Ishikawa (cell line): Measurements from ENCODE around the gene SMC4.

Experiments used
- EGR1 ChIP-seq: IDR thresholded peaks from 2 replicates; pipeline ENCODE4 v1.6.1; 2012
- RAD21 ChIP-seq: IDR thresholded peaks from 2 replicates; pipeline ENCODE4 v1.6.1; 2012; ENCODE audit warnings: low read depth
- TAF1 ChIP-seq: IDR thresholded peaks from 2 replicates; pipeline ENCODE4 v1.6.1; 2012; ENCODE audit warnings: low read depth, mild to moderate bottlenecking
- TCF12 ChIP-seq: IDR thresholded peaks from 2 replicates; pipeline ENCODE4 v1.6.1; 2012; ENCODE audit warnings: low read depth
- TEAD4 ChIP-seq: IDR thresholded peaks from 2 replicates; pipeline ENCODE4 v1.6.1; 2012
- TF ChIP-seq, protein P1 (sequence below): IDR thresholded peaks from 2 replicates; pipeline ENCODE4 v1.6.1; 2012; ENCODE audit warnings: low read depth, mild to moderate bottlenecking
- TF ChIP-seq, protein P2 (sequence below): IDR thresholded peaks from 2 replicates; pipeline ENCODE4 v1.6.1; 2012
- TF ChIP-seq, protein P3 (sequence below): IDR thresholded peaks from 2 replicates; pipeline ENCODE4 v1.6.1; 2012

- no peak for TF ChIP-seq TEAD4
- TF ChIP-seq TAF1 = no peak
- TF ChIP-seq, protein P1, sequence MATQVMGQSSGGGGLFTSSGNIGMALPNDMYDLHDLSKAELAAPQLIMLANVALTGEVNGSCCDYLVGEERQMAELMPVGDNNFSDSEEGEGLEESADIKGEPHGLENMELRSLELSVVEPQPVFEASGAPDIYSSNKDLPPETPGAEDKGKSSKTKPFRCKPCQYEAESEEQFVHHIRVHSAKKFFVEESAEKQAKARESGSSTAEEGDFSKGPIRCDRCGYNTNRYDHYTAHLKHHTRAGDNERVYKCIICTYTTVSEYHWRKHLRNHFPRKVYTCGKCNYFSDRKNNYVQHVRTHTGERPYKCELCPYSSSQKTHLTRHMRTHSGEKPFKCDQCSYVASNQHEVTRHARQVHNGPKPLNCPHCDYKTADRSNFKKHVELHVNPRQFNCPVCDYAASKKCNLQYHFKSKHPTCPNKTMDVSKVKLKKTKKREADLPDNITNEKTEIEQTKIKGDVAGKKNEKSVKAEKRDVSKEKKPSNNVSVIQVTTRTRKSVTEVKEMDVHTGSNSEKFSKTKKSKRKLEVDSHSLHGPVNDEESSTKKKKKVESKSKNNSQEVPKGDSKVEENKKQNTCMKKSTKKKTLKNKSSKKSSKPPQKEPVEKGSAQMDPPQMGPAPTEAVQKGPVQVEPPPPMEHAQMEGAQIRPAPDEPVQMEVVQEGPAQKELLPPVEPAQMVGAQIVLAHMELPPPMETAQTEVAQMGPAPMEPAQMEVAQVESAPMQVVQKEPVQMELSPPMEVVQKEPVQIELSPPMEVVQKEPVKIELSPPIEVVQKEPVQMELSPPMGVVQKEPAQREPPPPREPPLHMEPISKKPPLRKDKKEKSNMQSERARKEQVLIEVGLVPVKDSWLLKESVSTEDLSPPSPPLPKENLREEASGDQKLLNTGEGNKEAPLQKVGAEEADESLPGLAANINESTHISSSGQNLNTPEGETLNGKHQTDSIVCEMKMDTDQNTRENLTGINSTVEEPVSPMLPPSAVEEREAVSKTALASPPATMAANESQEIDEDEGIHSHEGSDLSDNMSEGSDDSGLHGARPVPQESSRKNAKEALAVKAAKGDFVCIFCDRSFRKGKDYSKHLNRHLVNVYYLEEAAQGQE = no peak
- TF ChIP-seq EGR1 = no peak
- TF ChIP-seq, protein P2, sequence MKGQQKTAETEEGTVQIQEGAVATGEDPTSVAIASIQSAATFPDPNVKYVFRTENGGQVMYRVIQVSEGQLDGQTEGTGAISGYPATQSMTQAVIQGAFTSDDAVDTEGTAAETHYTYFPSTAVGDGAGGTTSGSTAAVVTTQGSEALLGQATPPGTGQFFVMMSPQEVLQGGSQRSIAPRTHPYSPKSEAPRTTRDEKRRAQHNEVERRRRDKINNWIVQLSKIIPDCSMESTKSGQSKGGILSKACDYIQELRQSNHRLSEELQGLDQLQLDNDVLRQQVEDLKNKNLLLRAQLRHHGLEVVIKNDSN = no peak
- TF ChIP-seq TCF12 = no peak
- TF ChIP-seq, protein P3, sequence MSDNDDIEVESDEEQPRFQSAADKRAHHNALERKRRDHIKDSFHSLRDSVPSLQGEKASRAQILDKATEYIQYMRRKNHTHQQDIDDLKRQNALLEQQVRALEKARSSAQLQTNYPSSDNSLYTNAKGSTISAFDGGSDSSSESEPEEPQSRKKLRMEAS = no peak
- TF ChIP-seq RAD21 = no peak
Observed at GRCh38 chr3:160403796-160404470, 4.5 kb downstream of the SMC4 start.
